ENCODE measurements around the gene DVL1. TPM values are rescaled to one million over a fixed set of nuclear protein-coding genes. Genes with fewer than 3 reads are reported as not detected.

Gene DVL1
- 10 to 100 TPM; 47.8 to 81.4 (median 56.8) TPM for total RNA-seq

- in situ Hi-C loops (cut with MboI; ENCODE audit: low pct_unique_long_range_greater_than_20kb in 2 of 9, low sequenced_read_pairs in 9 of 9, unreplicated experiment in 9 of 9), result no loop called here
- Histone ChIP-seq H3K4me1 (replicated peaks in 1 of 2) (peaks cover 28 to 37% of the 10 kb centered on the region in 2 donors), H3K4me3 (peak within 1 kb of the TSS; percentile 56 to 85 (median 69)), H3K27ac (peak within 1 kb of the TSS; percentile 93 to 97)
- no CpG with 5 or more reads among the region's 122 CpGs for WGBS, 10 experiments
- peak; percentile 31 to 87 (median 82) for ATAC-seq (replicated peaks in 6 of 8)
Observed at GRCh38 chr1:1349256-1350012, at the start of gene DVL1. DVL1 (minus strand) TSS chr1:1349418; CDS start chr1:1349065, 353 bp downstream.

- Histone ChIP-seq H3K27ac (peak overlapping the region; percentile 83 to 95), H3K4me3 (peak overlapping the region; percentile 72 to 99 (median 98)), H3K4me1 (replicated peaks in 1 of 2) (peaks cover 15 to 17% of the 10 kb centered on the region in 2 donors)
- peak in 6 of 8 experiments; percentile 0 to 10 (median 2) for ATAC-seq (replicated peaks in 6 of 8)
- WGBS, 10 experiments, result 0 to 1% (median 1%) methylated on average over 8 to 19 of the region's 54 CpGs; no CpG with 5 or more reads in 7 of the 10 experiments
- in situ Hi-C loops (cut with MboI; ENCODE audit: low pct_unique_long_range_greater_than_20kb in 2 of 9, low sequenced_read_pairs in 9 of 9, unreplicated experiment in 9 of 9), result no loop called here
Observed at GRCh38 chr1:1398677-1399186, 49.5 kb upstream of the DVL1 start.

- in situ Hi-C loops (cut with MboI; ENCODE audit: low pct_unique_long_range_greater_than_20kb in 2 of 9, low sequenced_read_pairs in 9 of 9, unreplicated experiment in 9 of 9), result no loop called here
- 0 to 80% (median 48%) methylated on average over 1 to 18 of the region's 19 CpGs for WGBS, 10 experiments
- peak in 2 of 8 experiments; percentile 9 to 12 for ATAC-seq (replicated peaks in 6 of 8)
- Histone ChIP-seq H3K27ac (peak overlapping the region in 1 of 2 donors; percentile 95), H3K4me1 (replicated peaks in 1 of 2) (peaks cover 15 to 17% of the 10 kb centered on the region in 2 donors), H3K4me3 (peak overlapping the region; percentile 72 to 99 (median 98))
Observed at GRCh38 chr1:1397839-1398523, 48.8 kb upstream of the DVL1 start.

- 85 to 100% (median 95%) methylated on average over 3 to 11 of the region's 11 CpGs for WGBS, 10 experiments
- no peak for ATAC-seq (replicated peaks in 6 of 8)
- Histone ChIP-seq H3K27ac (no peak overlapping the region), H3K4me1 (replicated peaks in 1 of 2) (peaks cover 7 to 13% of the 10 kb centered on the region in 2 donors), H3K4me3 (no peak overlapping the region)
- in situ Hi-C loops (cut with MboI; ENCODE audit: low pct_unique_long_range_greater_than_20kb in 2 of 9, low sequenced_read_pairs in 9 of 9, unreplicated experiment in 9 of 9), result no loop called here
Observed at GRCh38 chr1:1395166-1395565, 45.9 kb upstream of the DVL1 start.

DNA sequence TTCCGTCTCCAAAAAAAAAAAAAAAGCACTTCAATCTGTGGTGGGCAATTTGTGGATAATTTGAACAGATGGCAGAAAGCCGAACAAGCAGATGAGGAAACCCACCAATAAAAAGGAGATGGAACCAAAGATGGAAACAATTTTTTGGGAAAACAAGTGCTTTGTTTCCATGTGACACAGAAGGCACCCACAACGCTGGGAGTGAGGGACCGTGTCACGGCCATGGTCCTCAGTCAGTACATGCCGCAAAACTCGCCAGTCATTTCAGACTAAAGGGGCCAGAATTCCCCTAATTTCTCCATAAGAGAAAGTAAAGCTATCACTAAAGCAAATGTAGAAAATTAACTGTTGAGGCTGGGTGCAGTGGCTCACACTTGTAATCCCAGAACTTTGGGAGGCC, 44.9 kb upstream of the DVL1 start:
- peaks cover 6 to 11% of the 10 kb centered on the region in 2 donors for H3K4me1 ChIP-seq (replicated peaks in 1 of 2)
- no peak overlapping the region for H3K27ac ChIP-seq
- WGBS, 10 experiments, result 83 to 100% (median 94%) methylated on average over 1 to 7 of the region's 7 CpGs; no CpG with 5 or more reads in 2 of the 10 experiments
- no peak overlapping the region for H3K4me3 ChIP-seq
- in situ Hi-C loops (cut with MboI; ENCODE audit: low pct_unique_long_range_greater_than_20kb in 2 of 9, low sequenced_read_pairs in 9 of 9, unreplicated experiment in 9 of 9), result no loop called here
- no peak for ATAC-seq (replicated peaks in 6 of 8)

DNA sequence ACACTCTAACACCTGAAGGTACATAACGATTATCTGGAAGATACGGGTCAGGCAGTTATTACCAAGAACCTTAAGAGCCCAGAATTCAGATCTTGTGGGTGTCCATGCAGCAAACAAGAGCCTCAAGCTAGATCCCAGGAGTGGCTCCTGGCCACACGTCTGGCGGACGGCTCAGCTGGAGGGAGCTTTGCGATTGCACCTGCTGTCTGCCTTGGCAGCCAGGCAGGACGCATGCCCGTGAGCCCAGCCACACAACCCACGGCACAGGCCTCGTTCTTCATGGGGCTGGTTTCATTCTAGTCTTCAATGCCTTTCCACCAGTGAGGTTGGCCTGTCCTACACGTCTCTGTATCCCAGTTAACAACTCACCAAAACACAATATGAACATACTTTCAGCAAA, 44.2 kb upstream of the DVL1 start:
- ATAC-seq (replicated peaks in 6 of 8), result no peak
- in situ Hi-C loops (cut with MboI; ENCODE audit: low pct_unique_long_range_greater_than_20kb in 2 of 9, low sequenced_read_pairs in 9 of 9, unreplicated experiment in 9 of 9), result no loop called here
- 94 to 100% (median 100%) methylated on average over 1 to 7 of the region's 11 CpGs; no CpG with 5 or more reads in 5 of the 10 experiments for WGBS, 10 experiments
- no peak overlapping the region for H3K4me3 ChIP-seq
- H3K4me1 ChIP-seq (replicated peaks in 1 of 2), result peaks cover 6 to 11% of the 10 kb centered on the region in 2 donors
- no peak overlapping the region for H3K27ac ChIP-seq

- H3K4me3 ChIP-seq, result no peak overlapping the region
- in situ Hi-C loops (cut with MboI; ENCODE audit: low pct_unique_long_range_greater_than_20kb in 2 of 9, low sequenced_read_pairs in 9 of 9, unreplicated experiment in 9 of 9), result no loop called here
- ATAC-seq (replicated peaks in 6 of 8), result no peak
- WGBS, 10 experiments, result 88 to 100% (median 100%) methylated on average over 1 to 3 of the region's 4 CpGs; no CpG with 5 or more reads in 6 of the 10 experiments
- H3K4me1 ChIP-seq (replicated peaks in 1 of 2), result peaks cover 4 to 7% of the 10 kb centered on the region in 2 donors
- H3K27ac ChIP-seq, result no peak overlapping the region
Observed at GRCh38 chr1:1393014-1393413, 43.8 kb upstream of the DVL1 start.

- no peak overlapping the region for H3K4me3 ChIP-seq
- WGBS, 10 experiments, result 74 to 100% (median 93%) methylated on average over 3 to 12 of the region's 12 CpGs; no CpG with 5 or more reads in 3 of the 10 experiments
- H3K27ac ChIP-seq, result no peak overlapping the region
- in situ Hi-C loops (cut with MboI; ENCODE audit: low pct_unique_long_range_greater_than_20kb in 2 of 9, low sequenced_read_pairs in 9 of 9, unreplicated experiment in 9 of 9), result no loop called here
- no peaks in the 10 kb centered on the region for H3K4me1 ChIP-seq (replicated peaks in 1 of 2)
- ATAC-seq (replicated peaks in 6 of 8), result no peak
Observed at GRCh38 chr1:1391225-1391624, 42.0 kb upstream of the DVL1 start.

- in situ Hi-C loops (cut with MboI; ENCODE audit: low pct_unique_long_range_greater_than_20kb in 2 of 9, low sequenced_read_pairs in 9 of 9, unreplicated experiment in 9 of 9), result no loop called here
- WGBS, 10 experiments, result 75 to 100% (median 99%) methylated on average over 1 to 12 of the region's 12 CpGs; no CpG with 5 or more reads in 3 of the 10 experiments
- Histone ChIP-seq H3K4me3 (no peak overlapping the region), H3K4me1 (replicated peaks in 1 of 2) (no peaks in the 10 kb centered on the region), H3K27ac (no peak overlapping the region)
- ATAC-seq (replicated peaks in 6 of 8), result no peak
Observed at GRCh38 chr1:1390675-1391074, 41.5 kb upstream of the DVL1 start.

- no peak overlapping the region for H3K27ac ChIP-seq
- in situ Hi-C loops (cut with MboI; ENCODE audit: low pct_unique_long_range_greater_than_20kb in 2 of 9, low sequenced_read_pairs in 9 of 9, unreplicated experiment in 9 of 9), result no loop called here
- no peak overlapping the region for H3K4me3 ChIP-seq
- no peak for ATAC-seq (replicated peaks in 6 of 8)
- 80 to 100% (median 95%) methylated on average over 4 to 11 of the region's 16 CpGs; no CpG with 5 or more reads in 3 of the 10 experiments for WGBS, 10 experiments
- H3K4me1 ChIP-seq (replicated peaks in 1 of 2), result no peaks in the 10 kb centered on the region
Observed at GRCh38 chr1:1388078-1388472, 38.9 kb upstream of the DVL1 start.

- H3K4me1 ChIP-seq (replicated peaks in 1 of 2), result no peaks in the 10 kb centered on the region
- in situ Hi-C loops (cut with MboI; ENCODE audit: low pct_unique_long_range_greater_than_20kb in 2 of 9, low sequenced_read_pairs in 9 of 9, unreplicated experiment in 9 of 9), result no loop called here
- no peak overlapping the region for H3K27ac ChIP-seq
- H3K4me3 ChIP-seq, result no peak overlapping the region
- ATAC-seq (replicated peaks in 6 of 8), result peak in 3 of 8 experiments; percentile 19 to 29 (median 28)
- WGBS, 10 experiments, result 82 to 99% (median 92%) methylated on average over 2 to 18 of the region's 50 CpGs; no CpG with 5 or more reads in 3 of the 10 experiments
Observed at GRCh38 chr1:1387098-1388077, 38.2 kb upstream of the DVL1 start.

GRCh38 chr1:1385931-1386330, 36.7 kb upstream of the DVL1 start:
- Histone ChIP-seq H3K4me1 (replicated peaks in 1 of 2) (no peaks in the 10 kb centered on the region), H3K27ac (no peak overlapping the region), H3K4me3 (no peak overlapping the region)
- ATAC-seq (replicated peaks in 6 of 8), result peak in 3 of 8 experiments; percentile 2 to 15 (median 13)
- 80 to 100% (median 92%) methylated on average over 1 to 8 of the region's 8 CpGs; no CpG with 5 or more reads in 3 of the 10 experiments for WGBS, 10 experiments
- in situ Hi-C loops (cut with MboI; ENCODE audit: low pct_unique_long_range_greater_than_20kb in 2 of 9, low sequenced_read_pairs in 9 of 9, unreplicated experiment in 9 of 9), result no loop called here
